K562 (cell line): ENCODE results near the gene ZMYND8. TPM values are rescaled to one million over a fixed set of nuclear protein-coding genes. Genes with fewer than 3 reads are reported as not detected.
A peak's percentile ranks its signal among the peaks of the same experiment; 100 is the strongest.

Experiments used
- ATAC-seq: fragments of 200-7000 bp; cut with Tn5 transposase; 3 replicates; pipeline ENCODE4 v1.9.1; 2020; ENCODE audit warnings: moderate library complexity
- BruUV-seq: library from RNA; stranded (reverse); fragments of 400-500 nt; replicated peaks from 2 replicates; lab custom pipeline; 2021; lab: Mats Ljungman, UMichigan
- CTCF ChIA-PET: fragments of 300-600 bp; formaldehyde crosslinking; extraction: SDS; loops from one replicate; lab custom pipeline; 2021; ENCODE audit warnings: low intra/inter-chr PET ratio; lab: Yijun Ruan, JAX
- POLR2A ChIA-PET: fragments of 300-600, 350-650 bp; sonication (Branson Sonifier 250); formaldehyde crosslinking; extraction: SDS; loops from one replicate; lab custom pipeline; 2021; ENCODE audit warnings: antibody characterized with exemption, inconsistent platforms; lab: Yijun Ruan, JAX
- DNase-seq, 4 experiments: peaks; one replicate each; pipeline versions ENCODE4 v3.0.0 to v3.0.0-alpha.2; 2011 to 2018; ENCODE audit warnings: low spot score in 3 of 4, mixed read lengths in 3 of 4; ENCODE audit errors: extremely low read depth in 1 of 4
- FAIRE-seq: peaks from 2 replicates; lab custom pipeline; 2011; peaks lifted over from hg19 to GRCh38; lab: Jason Lieb, UNC
- H2AFZ ChIP-seq: 2 replicates; pipeline ENCODE4 v1.6.0; 2011; ENCODE audit warnings: low read depth, low read length, control low read depth, inconsistent platforms
- H3K27ac ChIP-seq: fragments of 200-600 bp; 3 replicates; pipeline ENCODE4 v1.8.0; 2011; ENCODE audit warnings: low read depth, mild to moderate bottlenecking, control low read depth, inconsistent platforms, low read length, moderate library complexity, mixed read lengths; ENCODE audit errors: extremely low read depth
- H3K27me3 ChIP-seq, 2 experiments: fragments of 300-600 bp in 1 of 2; 2 replicates in 1 of 2; 3 replicates in 1 of 2; pipeline versions ENCODE4 v1.6.0 to v1.8.0; 2011; ENCODE audit warnings: inconsistent platforms in 2 of 2, low read length in 2 of 2, mild to moderate bottlenecking in 1 of 2, mixed read lengths in 1 of 2, moderate library complexity in 1 of 2; ENCODE audit not compliant: control insufficient read depth in 2 of 2, insufficient read depth in 2 of 2
- H3K36me3 ChIP-seq: fragments of 300-600 bp; 3 replicates; pipeline ENCODE4 v1.8.0; 2011; ENCODE audit warnings: mild to moderate bottlenecking, low read length, inconsistent platforms; ENCODE audit not compliant: control insufficient read depth, insufficient read depth
- H3K4me1 ChIP-seq, 2 experiments: fragments of 200-600 bp in 1 of 2; replicated peaks in 1 of 2; 2 replicates in 1 of 2; 3 replicates in 1 of 2; pipeline versions ENCODE4 v1.5.1 to v1.8.0; 2011; ENCODE audit warnings: inconsistent platforms in 2 of 2, low read length in 2 of 2, mild to moderate bottlenecking in 1 of 2, mixed read lengths in 1 of 2, moderate library complexity in 1 of 2; ENCODE audit not compliant: control insufficient read depth in 2 of 2, insufficient read depth in 2 of 2
- H3K4me2 ChIP-seq: 2 replicates; pipeline ENCODE4 v1.6.1; 2011; ENCODE audit warnings: low read length, control low read depth, inconsistent platforms, mixed read lengths; ENCODE audit not compliant: insufficient read depth
- H3K4me3 ChIP-seq: fragments of 200-600 bp; sonication (generic), shearing (Covaris generic); 2 replicates; pipeline ENCODE4 v1.5.1; 2016; ENCODE audit warnings: control low read depth, inconsistent platforms
- H3K79me2 ChIP-seq: fragments of 200-600 bp; 3 replicates; pipeline ENCODE4 v1.8.0; 2011; ENCODE audit warnings: low read length, inconsistent platforms; ENCODE audit not compliant: control insufficient read depth, insufficient read depth
- H3K9ac ChIP-seq, 2 experiments: 2 replicates each; pipeline versions ENCODE4 v1.6.0 to v1.6.1; 2011; ENCODE audit warnings: low read depth in 2 of 2, low read length in 2 of 2, control low read depth in 1 of 2, inconsistent platforms in 1 of 2, mild to moderate bottlenecking in 1 of 2, mixed read lengths in 1 of 2; ENCODE audit not compliant: insufficient read depth in 1 of 2
- H3K9me1 ChIP-seq: one replicate; pipeline ENCODE4 v1.6.0; 2011; ENCODE audit warnings: inconsistent platforms, mild to moderate bottlenecking, low read length, moderate library complexity; ENCODE audit not compliant: control insufficient read depth, insufficient read depth
- H3K9me3 ChIP-seq: replicated peaks from 2 replicates; pipeline ENCODE4 v1.5.1; 2011; ENCODE audit warnings: low read depth, low read length, inconsistent platforms; ENCODE audit not compliant: control insufficient read depth, insufficient read depth
- H4K20me1 ChIP-seq: replicated peaks from 2 replicates; pipeline ENCODE4 v1.6.1; 2011; ENCODE audit warnings: low read length, inconsistent platforms, mixed read lengths; ENCODE audit not compliant: control insufficient read depth, insufficient read depth
- EP400 ChIP-seq: fragments of 450-650 bp; IDR thresholded peaks from 2 replicates; pipeline ENCODE4 v1.6.1; 2017; ENCODE audit warnings: antibody characterized with exemption, mild to moderate bottlenecking, moderate library complexity
- NELFE ChIP-seq: IDR thresholded peaks from 2 replicates; pipeline ENCODE4 v1.6.1; 2011; ENCODE audit warnings: mild to moderate bottlenecking; ENCODE audit not compliant: insufficient read depth, insufficient read length
- NR4A1 ChIP-seq, 2 experiments: fragments of 250-450 bp in 1 of 2; fragments of 450-650 bp in 1 of 2; sonication (Bioruptor Pico) in 1 of 2; IDR thresholded peaks; 2 replicates each; pipeline versions ENCODE4 v1.4.0 to v1.6.1; 2016 to 2020; ENCODE audit warnings: mild to moderate bottlenecking in 2 of 2, missing compliant biosample characterization in 1 of 2, missing genetic modification characterization in 1 of 2, moderate library complexity in 1 of 2
- PML ChIP-seq: IDR thresholded peaks from 2 replicates; pipeline ENCODE4 v1.6.1; 2012; ENCODE audit warnings: low read length, inconsistent platforms
- SMARCA4 ChIP-seq: fragments of 450-650 bp; IDR thresholded peaks from 2 replicates; pipeline ENCODE4 v1.6.1; 2016
- SUPT5H ChIP-seq: fragments of 450-650 bp; IDR thresholded peaks from 2 replicates; pipeline ENCODE4 v1.6.1; 2016
- XRCC3 ChIP-seq: fragments of 450-650 bp; IDR thresholded peaks from 2 replicates; pipeline ENCODE4 v1.6.1; 2017; ENCODE audit warnings: mild to moderate bottlenecking, moderate library complexity
- ZNF197 ChIP-seq: fragments of 200-800 bp; sonication (Bioruptor generic); IDR thresholded peaks from 2 replicates; pipeline ENCODE4 v1.6.1; 2016; ENCODE audit warnings: low read depth, missing genetic modification characterization, missing compliant biosample characterization
- ZNF3 ChIP-seq: fragments of 250-450 bp; sonication (Bioruptor Pico); IDR thresholded peaks from 2 replicates; pipeline ENCODE4 v1.5.0; 2021; ENCODE audit warnings: mild to moderate bottlenecking, moderate library complexity
- ZNF551 ChIP-seq: fragments of 250-450 bp; sonication (Bioruptor Pico); IDR thresholded peaks from 2 replicates; pipeline ENCODE4 v1.5.0; 2021; ENCODE audit warnings: mild to moderate bottlenecking, moderate library complexity
- ZNF696 ChIP-seq: fragments of 250-450 bp; sonication (Bioruptor Pico); conservative IDR thresholded peaks from 2 replicates; pipeline ENCODE4 v1.4.0; 2020; ENCODE audit warnings: mild to moderate bottlenecking, moderate library complexity
- WGBS: fragments of 100-300 bp; shearing (Covaris generic); methylation state at CpG from one replicate; pipeline ENCODE4 v1.1.6; 2016; ENCODE audit warnings: low coverage, mixed read lengths; ENCODE audit not compliant: insufficient coverage; ENCODE audit errors: missing lambda C conversion rate; 5-methylcytosine and 5-hydroxymethylcytosine counted together
- in situ Hi-C: fragments of 300-500 bp; cut with MboI; formaldehyde crosslinking; loops from 4 replicates; pipeline ENCODE4 v1.15.0; 2018; ENCODE audit warnings: inconsistent platforms, mixed read lengths
- intact Hi-C: fragments of 100-400 bp; cut with micrococcal nuclease; formaldehyde crosslinking; loops from 2 replicates; pipeline ENCODE4 v1.14.2; 2022
- polyA plus RNA-seq, 8 experiments: library from polyadenylated mRNA; depleted of rRNA in 4 of 8; stranded (reverse) in 5 of 8; unstranded in 3 of 8; fragments of >200 nt; fragmentation: Nextera tagmentation in 2 of 8; fragmentation: Illumina TruSeq in 1 of 8; extraction: Ambion mirVana in 2 of 8; extraction: Trizol in 1 of 8; gene quantifications; 2 replicates each; pipeline versions ENCODE4 v1.2.1 to v1.2.3, GENCODE V29; 2011 to 2014; ENCODE audit warnings: inconsistent platforms in 1 of 8, missing spikeins in 1 of 8
- total RNA-seq, 7 experiments: library from RNA; depleted of rRNA in 6 of 7; stranded (reverse); fragments of >200 nt in 6 of 7; fragmentation: Illumina TruSeq in 2 of 7; extraction: Trizol in 2 of 7; gene quantifications; 2 replicates each; pipeline versions ENCODE4 v1.2.1 to v1.2.3, GENCODE V29; 2011 to 2021; ENCODE audit warnings: low replicate concordance in 1 of 7
- TF ChIP-seq, protein P1 (sequence below), 3 experiments: fragments of 200-800 bp in 1 of 3; fragments of 250-450 bp in 1 of 3; fragments of 450-650 bp in 1 of 3; sonication (Bioruptor Pico) in 1 of 3; sonication (Bioruptor generic) in 1 of 3; formaldehyde crosslinking in 1 of 3; IDR thresholded peaks; 2 replicates each; pipeline versions ENCODE4 v1.6.1 to v1.8.0; 2016 to 2022; ENCODE audit warnings: mild to moderate bottlenecking in 2 of 3, missing genetic modification characterization in 2 of 3, missing compliant biosample characterization in 1 of 3, moderate library complexity in 1 of 3

Gene ZMYND8
- total and polyA plus RNA-seq, 9 of the 15 experiments (the other 6 are each of a cell fraction or from before 2014, with no cell fraction given) = 31.8 to 148 (median 71.9) TPM

DNA sequence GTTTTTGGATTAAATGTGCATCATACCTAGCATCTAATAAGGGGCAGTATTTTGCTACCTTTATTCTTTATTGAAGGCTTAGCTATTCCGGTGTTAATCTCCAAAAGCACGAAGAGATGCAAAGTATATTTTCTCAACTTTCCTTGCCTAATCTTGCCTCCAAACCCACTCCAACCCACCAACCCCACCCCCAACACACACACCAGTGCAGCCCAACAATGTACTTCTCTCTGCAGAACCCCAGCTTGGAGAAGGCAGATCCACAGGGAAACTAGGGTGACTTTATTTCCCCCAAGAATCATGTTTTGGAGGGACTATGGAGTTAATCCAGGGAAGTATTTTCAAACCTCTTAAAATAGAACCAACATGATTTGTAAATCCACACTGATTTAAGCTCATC, 73.6 kb downstream of the ZMYND8 start (continued):
- TF ChIP-seq, protein P1, sequence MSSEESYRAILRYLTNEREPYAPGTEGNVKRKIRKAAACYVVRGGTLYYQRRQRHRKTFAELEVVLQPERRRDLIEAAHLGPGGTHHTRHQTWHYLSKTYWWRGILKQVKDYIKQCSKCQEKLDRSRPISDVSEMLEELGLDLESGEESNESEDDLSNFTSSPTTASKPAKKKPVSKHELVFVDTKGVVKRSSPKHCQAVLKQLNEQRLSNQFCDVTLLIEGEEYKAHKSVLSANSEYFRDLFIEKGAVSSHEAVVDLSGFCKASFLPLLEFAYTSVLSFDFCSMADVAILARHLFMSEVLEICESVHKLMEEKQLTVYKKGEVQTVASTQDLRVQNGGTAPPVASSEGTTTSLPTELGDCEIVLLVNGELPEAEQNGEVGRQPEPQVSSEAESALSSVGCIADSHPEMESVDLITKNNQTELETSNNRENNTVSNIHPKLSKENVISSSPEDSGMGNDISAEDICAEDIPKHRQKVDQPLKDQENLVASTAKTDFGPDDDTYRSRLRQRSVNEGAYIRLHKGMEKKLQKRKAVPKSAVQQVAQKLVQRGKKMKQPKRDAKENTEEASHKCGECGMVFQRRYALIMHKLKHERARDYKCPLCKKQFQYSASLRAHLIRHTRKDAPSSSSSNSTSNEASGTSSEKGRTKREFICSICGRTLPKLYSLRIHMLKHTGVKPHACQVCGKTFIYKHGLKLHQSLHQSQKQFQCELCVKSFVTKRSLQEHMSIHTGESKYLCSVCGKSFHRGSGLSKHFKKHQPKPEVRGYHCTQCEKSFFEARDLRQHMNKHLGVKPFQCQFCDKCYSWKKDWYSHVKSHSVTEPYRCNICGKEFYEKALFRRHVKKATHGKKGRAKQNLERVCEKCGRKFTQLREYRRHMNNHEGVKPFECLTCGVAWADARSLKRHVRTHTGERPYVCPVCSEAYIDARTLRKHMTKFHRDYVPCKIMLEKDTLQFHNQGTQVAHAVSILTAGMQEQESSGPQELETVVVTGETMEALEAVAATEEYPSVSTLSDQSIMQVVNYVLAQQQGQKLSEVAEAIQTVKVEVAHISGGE (CRISPR knock-in tag; IDR thresholded peaks at IDR 0.05) = peak in 1 of 3 experiments; percentile 75; a peak in 2 of 6 replicates
- no peak for TF ChIP-seq NELFE
- TF ChIP-seq ZNF3 (CRISPR knock-in tag) = no peak

DNA sequence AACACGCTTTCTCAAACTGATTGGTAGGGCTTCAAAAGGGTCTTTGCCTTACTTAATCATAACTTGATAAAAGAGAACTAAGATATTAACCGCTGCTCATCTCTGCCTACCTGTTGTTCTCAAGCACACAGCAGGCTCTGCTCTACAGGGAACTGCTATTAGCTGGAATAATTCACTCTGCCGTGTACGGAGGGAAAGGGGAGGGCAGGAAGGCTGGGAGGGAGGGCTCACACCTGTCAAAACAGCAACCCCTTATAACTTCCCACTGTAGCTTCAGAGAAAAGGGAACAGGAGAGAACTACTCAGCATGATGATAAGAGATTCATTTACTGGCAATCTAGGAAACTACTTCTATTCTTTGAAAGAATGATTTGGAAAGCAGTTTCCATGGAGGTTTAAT, 75.1 kb downstream of the ZMYND8 start:
- DNase-seq = no peak
- H2AFZ ChIP-seq = no peak overlapping the region
- TF ChIP-seq SMARCA4 (no peak), NR4A1 (CRISPR knock-in tag; IDR thresholded peaks at IDR 0.05) (no peak), NR4A1 (tag; IDR thresholded peaks at IDR 0.05) (no peak), SUPT5H (no peak), EP400 (no peak), XRCC3 (no peak), ZNF551 (CRISPR knock-in tag) (no peak), ZNF696 (CRISPR knock-in tag) (no peak), PML (no peak), ZNF197 (no peak)
- TF ChIP-seq, all 486 proteins: peak for 0
- no peaks in the 10 kb centered on the region for H3K27me3 ChIP-seq
- no peak overlapping the region for H3K27ac ChIP-seq
- ATAC-seq (no peak), FAIRE-seq (no peak)
- H3K4me3 ChIP-seq = no peak overlapping the region
- ChIA-PET CTCF (no interaction called here), POLR2A (interaction anchor here (0.7 to 1.9 kb wide), 7 partner anchors 9 to 103 kb away, joined by 3 to 9 read pairs (median 4); no protein-coding TSS in a partner anchor)
- H3K9me3 ChIP-seq = no peaks in the 10 kb centered on the region
- H3K4me1 ChIP-seq = peaks cover under 1 to 10% of the 10 kb centered on the region in 2 experiments; a peak in 4 of 5 replicates
- H3K79me2 ChIP-seq = peaks cover 84% of the 10 kb centered on the region
- H3K36me3 ChIP-seq = peaks cover 98% of the 10 kb centered on the region
- H3K4me2 ChIP-seq = no peak overlapping the region
- no peaks in the 10 kb centered on the region for H3K9me1 ChIP-seq
- in situ Hi-C loops (loop anchor here (10.0 kb wide), 1 partner anchor 323 kb away; no protein-coding TSS in a partner anchor), intact Hi-C loops (no loop called here)
- peaks cover 10% of the 10 kb centered on the region for H4K20me1 ChIP-seq
- H3K9ac ChIP-seq = no peak overlapping the region
- 53% methylated on average over 4 of the region's 4 CpGs for WGBS
- BruUV-seq = no TSS peak
